Measurements from ENCODE around the gene ERAP2. TPM values are rescaled to one million over a fixed set of nuclear protein-coding genes. Genes with fewer than 3 reads are reported as not detected.

Gene ERAP2
- polyA plus RNA-seq, 1 donor from 2014 or later, result not detected

DNA sequence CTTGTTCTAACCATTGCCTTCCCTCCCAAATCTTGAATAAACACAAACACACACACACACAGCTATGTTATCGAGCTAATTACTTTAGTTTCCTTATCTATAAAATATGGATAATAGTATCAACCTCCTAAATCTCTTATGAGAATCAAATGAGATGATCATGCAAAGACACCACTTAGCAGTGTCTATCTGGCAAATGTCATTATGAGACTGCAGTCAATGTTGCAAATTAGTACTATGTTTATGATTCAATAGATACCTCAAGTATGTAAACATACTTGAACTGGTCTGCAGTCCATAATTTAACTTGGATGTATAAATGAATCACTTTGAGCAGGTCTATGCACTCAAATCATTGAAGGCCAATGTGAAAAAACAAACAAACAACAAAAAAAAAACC lies 22.2 kb upstream of the ERAP2 start:
- Histone ChIP-seq H3F3A (ENCODE audit: insufficient read depth, low read length, poor library complexity, severe bottlenecking) (no peaks in the 10 kb centered on the region), H2AFZ (ENCODE audit: low read depth, low read length) (no peak overlapping the region), H3K27ac (ENCODE audit: low read length) (no peak overlapping the region), H3K79me2 (replicated peaks; ENCODE audit: insufficient read depth, low read length) (no peaks in the 10 kb centered on the region), H3K36me3 (ENCODE audit: insufficient read depth, low read length) (no peaks in the 10 kb centered on the region), H3K4me3 (ENCODE audit: low read length) (no peak overlapping the region), H3K4me2 (ENCODE audit: low read length) (no peak overlapping the region), H3K27me3 (ENCODE audit: insufficient read depth, low read depth, low read length) (no peaks in the 10 kb centered on the region), H4K20me1 (ENCODE audit: insufficient read depth) (no peaks in the 10 kb centered on the region), H3K9me3 (ENCODE audit: low read length) (no peaks in the 10 kb centered on the region), H3K9ac (ENCODE audit: low read length) (no peak overlapping the region), H3K9me2 (ENCODE audit: insufficient read depth, low read length) (no peaks in the 10 kb centered on the region)
- TF ChIP-seq, protein P1, sequence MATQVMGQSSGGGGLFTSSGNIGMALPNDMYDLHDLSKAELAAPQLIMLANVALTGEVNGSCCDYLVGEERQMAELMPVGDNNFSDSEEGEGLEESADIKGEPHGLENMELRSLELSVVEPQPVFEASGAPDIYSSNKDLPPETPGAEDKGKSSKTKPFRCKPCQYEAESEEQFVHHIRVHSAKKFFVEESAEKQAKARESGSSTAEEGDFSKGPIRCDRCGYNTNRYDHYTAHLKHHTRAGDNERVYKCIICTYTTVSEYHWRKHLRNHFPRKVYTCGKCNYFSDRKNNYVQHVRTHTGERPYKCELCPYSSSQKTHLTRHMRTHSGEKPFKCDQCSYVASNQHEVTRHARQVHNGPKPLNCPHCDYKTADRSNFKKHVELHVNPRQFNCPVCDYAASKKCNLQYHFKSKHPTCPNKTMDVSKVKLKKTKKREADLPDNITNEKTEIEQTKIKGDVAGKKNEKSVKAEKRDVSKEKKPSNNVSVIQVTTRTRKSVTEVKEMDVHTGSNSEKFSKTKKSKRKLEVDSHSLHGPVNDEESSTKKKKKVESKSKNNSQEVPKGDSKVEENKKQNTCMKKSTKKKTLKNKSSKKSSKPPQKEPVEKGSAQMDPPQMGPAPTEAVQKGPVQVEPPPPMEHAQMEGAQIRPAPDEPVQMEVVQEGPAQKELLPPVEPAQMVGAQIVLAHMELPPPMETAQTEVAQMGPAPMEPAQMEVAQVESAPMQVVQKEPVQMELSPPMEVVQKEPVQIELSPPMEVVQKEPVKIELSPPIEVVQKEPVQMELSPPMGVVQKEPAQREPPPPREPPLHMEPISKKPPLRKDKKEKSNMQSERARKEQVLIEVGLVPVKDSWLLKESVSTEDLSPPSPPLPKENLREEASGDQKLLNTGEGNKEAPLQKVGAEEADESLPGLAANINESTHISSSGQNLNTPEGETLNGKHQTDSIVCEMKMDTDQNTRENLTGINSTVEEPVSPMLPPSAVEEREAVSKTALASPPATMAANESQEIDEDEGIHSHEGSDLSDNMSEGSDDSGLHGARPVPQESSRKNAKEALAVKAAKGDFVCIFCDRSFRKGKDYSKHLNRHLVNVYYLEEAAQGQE (IDR thresholded peaks at IDR 0.05; ENCODE audit: borderline replicate concordance), result no peak
- no peak for TF ChIP-seq EZH2 (IDR thresholded peaks at IDR 0.05; ENCODE audit: borderline replicate concordance, insufficient read depth, low read length, poor library complexity, severe bottlenecking)
- TF ChIP-seq MXI1 (conservative IDR thresholded peaks at IDR 0.05; ENCODE audit: poor library complexity, severe bottlenecking), result no peak
- no peak for TF ChIP-seq TAF1 (IDR thresholded peaks at IDR 0.05; ENCODE audit: low read depth)
- TF ChIP-seq EP300 (conservative IDR thresholded peaks at IDR 0.05; ENCODE audit: poor library complexity, severe bottlenecking), result no peak
- no peak for TF ChIP-seq SMC3 (conservative IDR thresholded peaks at IDR 0.05; ENCODE audit: poor library complexity)
- TF ChIP-seq POLR2AphosphoS5 (IDR thresholded peaks at IDR 0.05), result no peak
- TF ChIP-seq RAD21 (conservative IDR thresholded peaks at IDR 0.05), result no peak
- TF ChIP-seq, protein P2, sequence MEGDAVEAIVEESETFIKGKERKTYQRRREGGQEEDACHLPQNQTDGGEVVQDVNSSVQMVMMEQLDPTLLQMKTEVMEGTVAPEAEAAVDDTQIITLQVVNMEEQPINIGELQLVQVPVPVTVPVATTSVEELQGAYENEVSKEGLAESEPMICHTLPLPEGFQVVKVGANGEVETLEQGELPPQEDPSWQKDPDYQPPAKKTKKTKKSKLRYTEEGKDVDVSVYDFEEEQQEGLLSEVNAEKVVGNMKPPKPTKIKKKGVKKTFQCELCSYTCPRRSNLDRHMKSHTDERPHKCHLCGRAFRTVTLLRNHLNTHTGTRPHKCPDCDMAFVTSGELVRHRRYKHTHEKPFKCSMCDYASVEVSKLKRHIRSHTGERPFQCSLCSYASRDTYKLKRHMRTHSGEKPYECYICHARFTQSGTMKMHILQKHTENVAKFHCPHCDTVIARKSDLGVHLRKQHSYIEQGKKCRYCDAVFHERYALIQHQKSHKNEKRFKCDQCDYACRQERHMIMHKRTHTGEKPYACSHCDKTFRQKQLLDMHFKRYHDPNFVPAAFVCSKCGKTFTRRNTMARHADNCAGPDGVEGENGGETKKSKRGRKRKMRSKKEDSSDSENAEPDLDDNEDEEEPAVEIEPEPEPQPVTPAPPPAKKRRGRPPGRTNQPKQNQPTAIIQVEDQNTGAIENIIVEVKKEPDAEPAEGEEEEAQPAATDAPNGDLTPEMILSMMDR (IDR thresholded peaks at IDR 0.05; ENCODE audit: poor library complexity, severe bottlenecking), result no peak

DNA sequence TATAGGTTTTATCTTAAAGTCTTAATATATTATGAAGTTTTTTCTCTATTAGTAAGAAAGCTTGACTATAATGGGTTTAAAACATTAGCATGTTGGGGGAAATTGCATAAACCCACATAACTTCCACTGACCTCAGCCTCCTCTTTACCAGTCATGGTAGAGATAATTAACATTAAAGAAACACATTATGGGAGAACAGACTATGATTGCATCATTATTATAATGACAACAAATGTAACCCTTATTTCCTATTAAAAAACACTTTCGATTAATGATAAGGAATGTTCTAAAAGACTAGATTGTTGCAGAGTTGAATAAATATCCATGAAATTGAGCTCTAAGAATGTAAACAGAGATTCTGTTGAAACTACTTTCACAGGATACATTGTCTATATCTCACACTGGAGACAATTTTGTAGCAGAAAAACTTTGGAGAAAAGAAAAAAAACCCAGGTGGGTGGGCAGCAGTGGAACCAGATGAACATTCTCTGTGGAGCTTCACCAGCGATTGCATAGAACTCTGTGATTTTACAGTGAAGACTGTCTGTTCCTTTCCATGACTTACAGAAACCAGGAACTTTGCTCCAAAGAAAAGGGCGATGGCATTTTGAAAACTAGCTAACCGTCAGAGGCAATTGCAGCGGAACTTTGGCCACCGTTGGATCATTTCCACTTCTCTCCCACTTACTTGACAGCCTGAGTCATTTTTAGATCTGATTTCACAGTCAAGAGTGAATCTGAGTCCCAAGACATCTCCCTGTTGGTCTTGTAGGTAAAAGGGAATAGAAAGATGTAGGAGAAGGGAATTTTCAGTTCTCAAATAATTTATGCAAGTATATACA lies 21.0 kb upstream of the ERAP2 start:
- Histone ChIP-seq H3K4me2 (ENCODE audit: low read length) (no peak overlapping the region), H3K9ac (ENCODE audit: low read length) (no peak overlapping the region), H3K4me3 (ENCODE audit: low read length) (no peak overlapping the region), H4K20me1 (ENCODE audit: insufficient read depth) (no peaks in the 10 kb centered on the region), H3K79me2 (replicated peaks; ENCODE audit: insufficient read depth, low read length) (no peaks in the 10 kb centered on the region), H3K9me3 (ENCODE audit: low read length) (no peaks in the 10 kb centered on the region), H3K36me3 (ENCODE audit: insufficient read depth, low read length) (no peaks in the 10 kb centered on the region), H3K9me2 (ENCODE audit: insufficient read depth, low read length) (no peaks in the 10 kb centered on the region), H3K27me3 (ENCODE audit: insufficient read depth, low read depth, low read length) (no peaks in the 10 kb centered on the region), H2AFZ (ENCODE audit: low read depth, low read length) (no peak overlapping the region), H3K27ac (ENCODE audit: low read length) (no peak overlapping the region), H3F3A (ENCODE audit: insufficient read depth, low read length, poor library complexity, severe bottlenecking) (no peaks in the 10 kb centered on the region)
- TF ChIP-seq EP300 (conservative IDR thresholded peaks at IDR 0.05; ENCODE audit: poor library complexity, severe bottlenecking) (no peak), SMC3 (conservative IDR thresholded peaks at IDR 0.05; ENCODE audit: poor library complexity) (no peak), MXI1 (conservative IDR thresholded peaks at IDR 0.05; ENCODE audit: poor library complexity, severe bottlenecking) (no peak), RAD21 (conservative IDR thresholded peaks at IDR 0.05) (no peak), POLR2AphosphoS5 (IDR thresholded peaks at IDR 0.05) (no peak), EZH2 (IDR thresholded peaks at IDR 0.05; ENCODE audit: borderline replicate concordance, insufficient read depth, low read length, poor library complexity, severe bottlenecking) (no peak), TAF1 (IDR thresholded peaks at IDR 0.05; ENCODE audit: low read depth) (no peak)
- TF ChIP-seq, protein P2 (IDR thresholded peaks at IDR 0.05; ENCODE audit: poor library complexity, severe bottlenecking), result no peak
- TF ChIP-seq, protein P1 (IDR thresholded peaks at IDR 0.05; ENCODE audit: borderline replicate concordance), result no peak
